Measurements from ENCODE around the gene C1GALT1. TPM values are rescaled to one million over a fixed set of nuclear protein-coding genes. Genes with fewer than 3 reads are reported as not detected.

Gene C1GALT1
- total RNA-seq, 1 experiment from 2014 or later, result 54.5 TPM

- no peaks in the 10 kb centered on the region for H3K4me1 ChIP-seq (ENCODE audit: control insufficient read depth, insufficient read depth, low read length)
- no peak overlapping the region for H3K27ac ChIP-seq (ENCODE audit: low read length)
- H3K9me3 ChIP-seq (ENCODE audit: control insufficient read depth, insufficient read depth, low read depth, low read length), result peaks cover 8% of the 10 kb centered on the region; the same call in 1 of the 2 replicates
- no peaks in the 10 kb centered on the region for H3K27me3 ChIP-seq (ENCODE audit: control insufficient read depth, insufficient read depth, low read length)
- no TSS peak for BruUV-seq (replicated peaks)
- ATAC-seq, result no peak
- intact Hi-C loops (cut with micrococcal nuclease; ENCODE audit: unreplicated experiment), result no loop called here
- no peak overlapping the region for H3K4me3 ChIP-seq (ENCODE audit: low read depth in 2 of 2, low read length in 2 of 2)
- CTCF ChIA-PET, result no interaction called here
- H3K36me3 ChIP-seq (ENCODE audit: control insufficient read depth, insufficient read depth, low read length), result no peaks in the 10 kb centered on the region
- DNase-seq (ENCODE audit: low read depth, low spot score), result no peak
- in situ Hi-C loops (cut with HindIII; ENCODE audit: low pct_unique_long_range_greater_than_20kb, low sequenced_read_pairs), result no loop called here
- POLR2A ChIA-PET, result interaction anchor here (0.6 kb wide), 1 partner anchor 134 kb away, joined by 4 read pairs; no protein-coding TSS in a partner anchor
- no peak for TF ChIP-seq POLR2AphosphoS5 (IDR thresholded peaks at IDR 0.05; ENCODE audit: low read depth, low read length)
- TF ChIP-seq SIN3A (IDR thresholded peaks at IDR 0.05; ENCODE audit: borderline replicate concordance, insufficient read depth, low read depth, low read length), result no peak
- no peak for TF ChIP-seq TCF7L2 (IDR thresholded peaks at IDR 0.05; ENCODE audit: low read depth, low read length)
- no peak for TF ChIP-seq CTCF (IDR thresholded peaks at IDR 0.05)
- no peak for TF ChIP-seq REST (IDR thresholded peaks at IDR 0.05; ENCODE audit: insufficient read depth in 1 of 2, low read depth in 2 of 2, low read length in 1 of 2)
Observed at GRCh38 chr7:7228967-7229366, 46.6 kb downstream of the C1GALT1 start.

GRCh38 chr7:7231000-7231399, 48.7 kb downstream of the C1GALT1 start:
- intact Hi-C loops (cut with micrococcal nuclease; ENCODE audit: unreplicated experiment), result no loop called here
- Histone ChIP-seq H3K9me3 (ENCODE audit: control insufficient read depth, insufficient read depth, low read depth, low read length) (peaks cover 8% of the 10 kb centered on the region; the same call in 1 of the 2 replicates), H3K36me3 (ENCODE audit: control insufficient read depth, insufficient read depth, low read length) (no peaks in the 10 kb centered on the region), H3K4me3 (ENCODE audit: low read depth in 2 of 2, low read length in 2 of 2) (no peak overlapping the region), H3K27ac (ENCODE audit: low read length) (no peak overlapping the region), H3K4me1 (ENCODE audit: control insufficient read depth, insufficient read depth, low read length) (no peaks in the 10 kb centered on the region), H3K27me3 (ENCODE audit: control insufficient read depth, insufficient read depth, low read length) (no peaks in the 10 kb centered on the region)
- TF ChIP-seq POLR2AphosphoS5 (IDR thresholded peaks at IDR 0.05; ENCODE audit: low read depth, low read length) (no peak), SIN3A (IDR thresholded peaks at IDR 0.05; ENCODE audit: borderline replicate concordance, insufficient read depth, low read depth, low read length) (no peak), REST (IDR thresholded peaks at IDR 0.05; ENCODE audit: insufficient read depth in 1 of 2, low read depth in 2 of 2, low read length in 1 of 2) (no peak), CTCF (IDR thresholded peaks at IDR 0.05) (no peak), TCF7L2 (IDR thresholded peaks at IDR 0.05; ENCODE audit: low read depth, low read length) (no peak)
- ATAC-seq, result no peak
- in situ Hi-C loops (cut with HindIII; ENCODE audit: low pct_unique_long_range_greater_than_20kb, low sequenced_read_pairs), result no loop called here
- ChIA-PET CTCF (no interaction called here), POLR2A (no interaction called here)
- DNase-seq (ENCODE audit: low read depth, low spot score), result no peak
- no TSS peak for BruUV-seq (replicated peaks)
